ENCODE results near the gene INTS13.
"Not testable (repeated sequence)": the region's sequence is repeated elsewhere in the genome, so short reads cannot be mapped to it uniquely, and the experiment has no call there.

Gene INTS13, protein sequence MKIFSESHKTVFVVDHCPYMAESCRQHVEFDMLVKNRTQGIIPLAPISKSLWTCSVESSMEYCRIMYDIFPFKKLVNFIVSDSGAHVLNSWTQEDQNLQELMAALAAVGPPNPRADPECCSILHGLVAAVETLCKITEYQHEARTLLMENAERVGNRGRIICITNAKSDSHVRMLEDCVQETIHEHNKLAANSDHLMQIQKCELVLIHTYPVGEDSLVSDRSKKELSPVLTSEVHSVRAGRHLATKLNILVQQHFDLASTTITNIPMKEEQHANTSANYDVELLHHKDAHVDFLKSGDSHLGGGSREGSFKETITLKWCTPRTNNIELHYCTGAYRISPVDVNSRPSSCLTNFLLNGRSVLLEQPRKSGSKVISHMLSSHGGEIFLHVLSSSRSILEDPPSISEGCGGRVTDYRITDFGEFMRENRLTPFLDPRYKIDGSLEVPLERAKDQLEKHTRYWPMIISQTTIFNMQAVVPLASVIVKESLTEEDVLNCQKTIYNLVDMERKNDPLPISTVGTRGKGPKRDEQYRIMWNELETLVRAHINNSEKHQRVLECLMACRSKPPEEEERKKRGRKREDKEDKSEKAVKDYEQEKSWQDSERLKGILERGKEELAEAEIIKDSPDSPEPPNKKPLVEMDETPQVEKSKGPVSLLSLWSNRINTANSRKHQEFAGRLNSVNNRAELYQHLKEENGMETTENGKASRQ

GRCh38 chr12:26937863-26938700 lies at the start of gene INTS13, which contains the start of gene FGFR1OP2:
Gene INTS13, minus strand, starts transcription at chr12:26937981. Its CDS starts 1,178 bp downstream, at chr12:26936803.
Gene FGFR1OP2, plus strand, starts transcription at chr12:26938470. Its CDS starts 15,689 bp downstream, at chr12:26954159.
- DNase-seq, result peak; percentile 86

DNA sequence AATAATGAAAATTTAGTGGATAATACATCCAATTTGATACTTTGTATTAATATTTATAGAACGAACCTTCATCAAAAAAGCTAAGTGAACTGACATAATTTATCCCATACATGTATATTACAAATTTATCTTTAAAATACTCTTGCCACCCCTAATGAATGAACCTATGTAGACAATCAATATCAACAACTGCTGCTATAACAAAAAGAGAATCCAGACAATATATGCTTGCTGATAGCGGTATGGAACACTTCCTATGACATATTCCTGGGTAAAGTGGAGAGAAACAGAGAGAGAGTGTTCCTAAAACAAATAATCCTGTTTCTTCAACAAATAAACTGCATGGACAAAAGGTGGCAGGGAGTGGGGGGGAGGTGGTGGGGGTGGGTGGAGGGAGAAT lies 45.1 kb upstream of the INTS13 start:
- DNase-seq, result no peak

DNA sequence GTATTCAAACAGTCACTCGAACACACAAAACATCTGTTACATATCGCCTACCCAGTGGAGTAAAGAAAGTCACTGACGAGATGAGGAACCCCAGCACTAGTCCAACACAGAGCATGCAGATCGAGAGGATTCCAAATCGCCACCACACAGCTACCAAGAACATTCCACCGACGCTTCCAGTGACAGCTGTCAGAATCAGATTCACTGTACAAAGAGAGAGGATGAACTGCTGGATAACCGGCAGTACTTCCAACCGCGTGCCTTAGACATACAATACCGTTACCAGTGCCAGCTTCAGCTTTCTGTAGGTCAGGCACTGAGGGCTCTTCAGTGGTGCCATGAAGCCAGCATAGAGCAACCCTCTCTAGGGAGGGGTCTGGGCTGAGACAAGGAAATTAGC lies 42.0 kb upstream of the INTS13 start:
- no peak for DNase-seq

DNA sequence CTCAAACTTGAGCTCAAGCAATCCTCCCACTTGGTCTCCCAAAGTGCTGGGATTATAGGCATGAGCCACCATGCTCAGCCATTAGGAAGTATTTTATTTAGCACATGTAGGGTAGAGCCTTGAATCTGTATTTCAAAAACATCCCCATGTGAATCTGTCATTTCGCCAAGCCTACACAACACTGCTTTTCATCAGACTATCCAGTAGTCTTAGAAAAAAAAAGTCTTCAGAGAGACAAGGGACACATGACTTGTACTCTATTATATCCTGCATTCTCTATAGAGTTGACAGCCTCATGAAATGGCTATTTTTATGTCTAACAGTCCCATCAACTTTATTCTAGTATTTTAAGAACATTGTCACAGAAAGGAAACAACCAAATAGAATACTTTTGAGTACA lies 41.0 kb upstream of the INTS13 start:
- no peak for DNase-seq

GRCh38 chr12:26976687-26977086 lies 38.9 kb upstream of the INTS13 start:
- no peak for DNase-seq

DNA sequence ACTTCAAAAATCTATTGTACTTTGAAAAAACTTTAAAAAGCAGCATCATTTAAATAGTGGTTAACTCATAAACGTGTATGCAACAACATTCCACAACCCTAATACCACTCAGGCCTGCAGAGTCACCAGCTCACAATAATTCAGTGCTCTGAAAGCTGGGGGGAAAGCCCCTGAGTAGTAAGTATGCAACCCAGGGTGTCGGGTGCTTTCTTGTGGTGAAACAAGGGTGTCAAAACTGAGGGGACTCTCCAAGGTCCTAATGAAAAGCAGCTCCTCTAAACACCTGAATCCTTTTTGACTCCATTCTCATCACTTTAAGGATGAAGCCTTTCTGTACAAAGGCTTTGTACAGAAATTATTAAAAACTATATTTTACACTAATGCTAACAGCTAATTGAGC lies 34.2 kb upstream of the INTS13 start:
- DNase-seq, result no peak

GRCh38 chr12:26970136-26970535 lies 32.4 kb upstream of the INTS13 start:
- no peak for DNase-seq

DNA sequence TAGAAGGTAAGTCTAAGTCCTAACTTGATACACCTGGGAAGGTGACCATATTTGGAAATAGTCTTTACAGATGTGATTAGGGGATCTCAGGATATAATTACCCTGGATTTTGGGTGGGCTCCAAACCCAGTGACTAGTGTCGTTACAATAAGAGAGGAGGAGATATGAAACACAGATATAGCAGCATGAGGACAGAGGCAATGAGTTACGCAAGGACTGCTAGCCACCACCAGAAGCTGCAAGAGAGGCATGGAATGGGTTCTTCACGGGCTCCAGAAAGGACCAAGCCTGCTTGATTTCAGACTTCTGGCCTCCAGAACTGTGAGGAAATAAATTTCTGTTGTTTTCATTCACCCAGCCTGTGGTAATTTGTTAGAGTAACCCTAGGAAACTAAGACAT lies 29.1 kb upstream of the INTS13 start:
- no peak for DNase-seq

GRCh38 chr12:26963413-26963812 lies 25.6 kb upstream of the INTS13 start:
- no peak for DNase-seq

DNA sequence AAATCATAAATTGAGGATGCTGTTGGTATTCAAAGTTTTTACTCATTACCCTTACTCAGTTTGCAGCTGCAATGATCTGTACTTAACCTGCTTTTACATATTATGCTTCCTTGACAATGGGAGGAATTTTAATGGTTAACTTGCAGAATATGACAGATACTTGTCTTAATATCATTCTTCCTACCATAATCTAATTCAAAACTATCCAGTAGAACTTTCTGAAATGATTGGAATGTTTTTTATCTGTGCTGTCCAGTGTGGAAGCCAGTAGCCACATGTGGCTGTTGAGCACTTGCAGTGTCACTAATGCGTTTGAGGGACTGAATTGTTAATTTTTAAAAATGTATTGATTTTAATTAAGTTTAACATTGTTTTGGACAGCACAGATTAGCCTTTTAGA lies 24.0 kb upstream of the INTS13 start:
- DNase-seq, result no peak

GRCh38 chr12:26961391-26961790 lies 23.6 kb upstream of the INTS13 start:
- DNase-seq, result not testable (repeated sequence)

DNA sequence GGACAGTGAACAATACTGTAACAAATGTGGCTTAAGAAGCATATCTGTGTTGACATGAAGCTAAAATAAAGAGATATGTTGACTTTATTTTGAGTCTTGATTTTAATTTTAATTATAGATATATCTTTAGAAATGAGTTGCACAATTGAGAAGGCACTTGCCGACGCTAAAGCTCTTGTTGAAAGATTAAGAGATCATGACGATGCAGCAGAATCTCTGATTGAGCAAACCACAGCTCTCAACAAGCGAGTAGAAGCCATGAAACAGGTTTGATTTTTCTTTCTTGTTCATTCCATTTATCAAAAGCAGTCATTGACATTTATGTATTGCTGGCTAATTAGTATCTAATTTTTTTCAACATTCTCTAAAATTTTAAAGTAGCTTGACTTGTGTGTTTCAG lies 16.2 kb upstream of the INTS13 start:
- DNase-seq, result no peak

DNA sequence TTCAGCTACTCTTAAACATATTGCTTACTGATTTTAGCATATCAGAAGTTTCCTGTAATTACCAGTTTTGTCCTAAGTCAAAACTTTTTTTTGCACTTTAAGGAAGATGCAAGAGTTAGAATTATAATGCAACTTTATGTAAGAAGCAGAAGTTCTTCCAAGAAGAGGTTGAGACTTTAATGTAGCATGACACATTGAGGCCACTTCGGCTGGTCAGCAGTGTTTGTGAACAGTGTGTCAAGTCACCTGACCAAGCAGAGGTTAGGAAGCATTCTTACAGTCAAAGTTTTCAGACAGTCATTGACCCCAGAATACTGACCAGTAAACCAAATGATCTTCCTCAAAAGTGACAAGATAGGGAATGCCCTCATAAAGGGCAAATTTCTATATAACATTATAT lies 15.7 kb upstream of the INTS13 start:
- DNase-seq, result no peak

GRCh38 chr12:26948309-26948708 lies 10.5 kb upstream of the INTS13 start:
- no peak for DNase-seq

DNA sequence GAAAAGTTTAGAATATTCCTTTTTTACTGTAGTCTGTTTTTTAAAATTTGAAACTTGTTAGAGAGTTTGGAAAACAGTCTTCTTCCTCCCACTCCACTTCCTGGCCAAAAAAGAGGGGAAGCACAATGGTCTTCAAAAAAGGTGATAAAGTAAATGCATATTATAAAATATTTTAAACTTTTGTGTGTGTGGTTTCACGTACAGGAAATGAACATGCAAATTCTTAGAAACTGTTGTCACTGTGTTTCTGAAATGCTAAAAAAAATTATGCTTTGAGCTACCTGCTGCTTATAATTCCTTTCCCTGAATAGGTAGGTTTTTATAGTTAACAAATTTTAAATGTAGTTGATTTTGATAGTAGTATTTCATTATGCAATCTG lies 3.4 kb upstream of the INTS13 start:
- no peak for DNase-seq

DNA sequence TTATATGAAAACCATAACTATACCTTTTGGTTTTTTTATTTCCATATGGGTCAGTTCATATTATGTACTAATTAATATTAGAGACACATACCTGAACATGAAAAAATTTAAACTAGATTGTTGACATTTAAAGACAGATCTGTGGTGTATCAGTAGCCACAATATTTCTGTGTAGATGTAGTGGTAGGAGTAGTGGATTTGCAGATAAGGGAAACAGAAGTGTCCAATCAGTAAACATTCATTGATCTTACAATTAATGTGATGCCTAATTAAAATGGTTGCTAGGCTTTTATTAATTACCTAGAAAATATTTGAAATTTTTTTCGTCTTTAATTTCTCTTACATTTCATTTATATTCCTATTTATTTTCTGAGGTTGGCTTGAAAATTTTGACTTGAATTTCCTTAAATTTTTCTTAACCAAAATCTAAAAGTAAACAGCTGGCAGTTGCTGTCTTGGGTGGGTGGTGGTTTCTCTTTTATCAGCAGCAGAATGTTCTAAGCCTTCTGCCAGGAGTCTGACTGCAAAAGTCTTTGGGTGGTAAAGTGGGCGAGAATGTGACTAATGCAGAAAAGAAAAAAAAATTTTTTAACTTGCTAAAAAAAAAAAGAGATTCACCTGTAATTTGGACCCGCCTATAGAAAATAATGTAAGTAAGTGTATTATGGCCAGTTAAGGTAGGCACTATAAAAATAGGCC lies 2.9 kb upstream of the INTS13 start:
- no peak for DNase-seq

- no peak for DNase-seq
Measured at GRCh38 chr12:26939953-26940352, 2.2 kb upstream of the INTS13 start.

DNA sequence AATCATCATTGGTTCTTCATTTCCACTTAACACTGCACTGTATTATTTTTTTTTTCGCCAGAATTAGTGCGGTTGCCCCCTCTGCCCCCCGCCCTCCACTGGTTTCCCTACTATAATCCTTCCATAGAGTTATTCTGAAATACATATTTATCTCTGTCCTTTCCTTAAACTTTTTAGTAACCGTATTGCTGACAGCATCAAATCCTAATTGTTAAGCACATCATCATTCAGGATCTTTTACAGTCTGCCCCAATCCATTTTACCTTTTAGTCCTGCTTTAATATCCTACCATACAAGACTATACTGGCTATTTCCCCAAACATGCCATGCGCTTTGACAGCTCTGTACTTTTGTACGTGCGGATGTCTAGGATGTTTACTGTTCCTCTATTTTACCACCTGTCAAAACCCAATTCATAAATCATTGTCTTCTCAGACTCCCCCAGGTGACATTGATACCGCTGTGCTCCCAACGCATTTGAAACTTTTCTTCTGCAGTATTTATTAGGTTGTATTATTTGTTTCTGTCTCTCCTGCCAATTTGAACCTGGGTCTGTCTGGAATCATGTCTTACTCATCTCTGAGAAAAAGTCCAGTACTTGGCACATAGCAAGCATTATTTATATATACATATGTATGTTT lies 1.5 kb upstream of the INTS13 start:
- DNase-seq, result peak; percentile 16

DNA sequence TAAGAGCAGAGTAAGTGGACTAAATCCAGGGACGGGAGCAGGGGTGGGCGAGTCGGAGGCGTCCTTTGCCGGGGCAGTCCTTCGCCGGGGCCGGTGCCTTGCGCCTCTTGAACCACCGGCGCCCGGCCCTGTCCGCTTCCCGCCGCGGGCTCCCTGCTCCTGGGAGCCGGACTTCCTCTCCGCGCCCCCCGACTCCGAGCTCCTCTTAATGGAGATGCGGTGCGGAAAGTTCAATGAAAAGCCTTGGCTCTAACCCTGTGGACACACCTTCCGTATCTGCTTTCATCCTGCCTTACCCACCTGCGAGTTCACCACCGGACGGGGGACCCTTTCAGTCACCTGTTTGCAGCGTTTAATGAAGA lies 901 bp upstream of the INTS13 start:
- no peak for DNase-seq

DNA sequence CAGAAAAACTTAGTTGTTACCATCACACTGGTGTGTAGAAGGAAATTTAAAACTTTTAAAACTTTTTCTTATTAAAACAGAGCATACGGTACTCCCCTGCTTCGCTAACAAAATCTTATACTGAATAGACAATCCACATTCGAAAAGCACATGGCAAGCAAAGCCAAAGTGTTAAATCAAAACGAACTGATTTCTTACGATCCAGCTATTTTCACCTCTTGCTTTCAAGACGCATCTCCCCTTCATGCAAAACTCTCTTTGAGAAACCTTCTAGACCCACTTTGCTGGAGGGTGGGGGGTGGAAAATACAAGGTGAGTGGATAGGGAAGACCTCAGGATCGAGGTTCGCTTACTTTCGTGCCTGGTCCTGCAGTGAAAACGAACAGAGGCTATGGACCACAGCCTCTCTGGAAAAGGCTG lies 328 bp downstream of the INTS13 start:
- no peak for DNase-seq

- DNase-seq, result no peak
Measured at GRCh38 chr12:26936559-26937442, 980 bp downstream of the INTS13 start.
